ENCODE results near the gene DLD.
"Not testable (repeated sequence)": the region's sequence is repeated elsewhere in the genome, so short reads cannot be mapped to it uniquely, and the experiment has no call there.

DLD gene

DNA sequence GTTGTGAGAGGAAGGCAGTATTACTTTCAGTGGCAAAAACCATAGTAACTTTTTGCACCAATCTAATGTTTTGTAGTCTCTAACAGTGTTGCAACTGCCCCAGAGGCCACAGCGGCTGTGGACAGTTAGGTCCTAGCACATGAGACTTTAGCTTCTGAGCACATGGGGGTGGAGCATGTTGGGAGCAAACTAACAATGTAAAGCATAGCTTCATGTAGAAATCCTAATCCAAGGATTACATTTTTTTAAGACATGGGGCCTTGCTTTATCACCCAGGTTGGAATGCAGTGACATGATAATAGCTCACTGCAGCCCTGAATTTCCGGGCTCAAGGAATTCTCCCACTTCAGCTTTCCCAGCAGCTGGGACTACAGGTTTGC is 62.9 kb downstream of the DLD start:
- TF ChIP-seq, protein P1, sequence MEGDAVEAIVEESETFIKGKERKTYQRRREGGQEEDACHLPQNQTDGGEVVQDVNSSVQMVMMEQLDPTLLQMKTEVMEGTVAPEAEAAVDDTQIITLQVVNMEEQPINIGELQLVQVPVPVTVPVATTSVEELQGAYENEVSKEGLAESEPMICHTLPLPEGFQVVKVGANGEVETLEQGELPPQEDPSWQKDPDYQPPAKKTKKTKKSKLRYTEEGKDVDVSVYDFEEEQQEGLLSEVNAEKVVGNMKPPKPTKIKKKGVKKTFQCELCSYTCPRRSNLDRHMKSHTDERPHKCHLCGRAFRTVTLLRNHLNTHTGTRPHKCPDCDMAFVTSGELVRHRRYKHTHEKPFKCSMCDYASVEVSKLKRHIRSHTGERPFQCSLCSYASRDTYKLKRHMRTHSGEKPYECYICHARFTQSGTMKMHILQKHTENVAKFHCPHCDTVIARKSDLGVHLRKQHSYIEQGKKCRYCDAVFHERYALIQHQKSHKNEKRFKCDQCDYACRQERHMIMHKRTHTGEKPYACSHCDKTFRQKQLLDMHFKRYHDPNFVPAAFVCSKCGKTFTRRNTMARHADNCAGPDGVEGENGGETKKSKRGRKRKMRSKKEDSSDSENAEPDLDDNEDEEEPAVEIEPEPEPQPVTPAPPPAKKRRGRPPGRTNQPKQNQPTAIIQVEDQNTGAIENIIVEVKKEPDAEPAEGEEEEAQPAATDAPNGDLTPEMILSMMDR (IDR thresholded peaks at IDR 0.05; ENCODE audit: low read depth, low read length, missing control alignments) = no peak
- in situ Hi-C loops (cut with HindIII; ENCODE audit: low pct_ligation_motif_present, low sequenced_read_pairs) = no loop called here

DNA sequence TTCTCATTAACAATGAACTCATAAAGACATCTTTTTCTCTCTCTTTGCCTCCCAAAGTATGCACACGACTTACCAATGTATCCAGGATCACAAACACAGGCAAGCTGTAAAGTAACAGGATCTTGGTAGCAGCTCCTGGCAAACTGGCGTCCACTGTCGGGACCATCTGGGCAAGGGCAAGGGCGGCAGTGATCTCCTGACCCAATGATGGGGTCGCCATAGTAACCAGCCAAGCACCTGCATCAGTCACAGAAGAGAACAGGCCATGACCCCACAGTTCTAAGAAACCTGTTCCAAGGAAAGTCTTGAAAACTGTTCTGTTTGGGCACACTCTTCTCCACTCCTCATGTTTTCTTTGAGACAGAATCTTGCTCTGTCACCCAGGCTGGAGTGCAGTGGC is 64.4 kb downstream of the DLD start:
- H3K36me3 ChIP-seq (replicated peaks) = peaks cover 99% of the 10 kb centered on the region
- in situ Hi-C loops (cut with HindIII; ENCODE audit: low pct_ligation_motif_present, low sequenced_read_pairs) = no loop called here

More for the DNA sequence above, 62.9 kb downstream of the DLD start:
- Histone ChIP-seq H3K36me3 (replicated peaks) (peaks cover 93% of the 10 kb centered on the region), H3K4me3 (ENCODE audit: low read depth, low read length) (no peak overlapping the region), H3K27me3 (replicated peaks) (no peaks in the 10 kb centered on the region), H3K27ac (peak overlapping the region; percentile 38)
- DNase-seq = no peak

DNA sequence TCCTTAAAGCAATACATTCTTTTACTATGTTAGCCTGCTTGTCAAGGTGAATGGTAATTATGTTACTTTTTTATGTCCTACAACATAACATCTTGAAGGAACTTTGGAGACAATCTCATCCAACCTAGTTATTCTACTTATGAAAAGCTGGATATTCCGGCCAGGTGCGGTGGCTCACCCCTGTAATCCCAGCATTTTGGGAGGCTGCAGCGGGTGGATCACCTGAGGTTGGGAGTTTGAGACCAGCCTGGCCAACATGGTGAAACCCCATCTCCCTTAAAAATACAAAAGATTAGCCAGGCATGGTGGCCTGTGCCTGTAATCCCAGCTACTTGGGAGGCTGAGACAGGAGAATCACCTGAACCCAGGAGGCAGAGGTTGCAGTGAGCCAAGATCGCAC is 66.0 kb downstream of the DLD start:
- H3K4me3 ChIP-seq (ENCODE audit: low read depth, low read length); H3K27ac ChIP-seq; H3K27me3 ChIP-seq (replicated peaks); in situ Hi-C loops (cut with HindIII; ENCODE audit: low pct_ligation_motif_present, low sequenced_read_pairs); DNase-seq: not testable (repeated sequence)
- peaks cover 99% of the 10 kb centered on the region for H3K36me3 ChIP-seq (replicated peaks)

More for the DNA sequence above, 64.4 kb downstream of the DLD start:
- Histone ChIP-seq H3K27ac (no peak overlapping the region), H3K27me3 (replicated peaks) (no peaks in the 10 kb centered on the region), H3K4me3 (ENCODE audit: low read depth, low read length) (no peak overlapping the region)
- TF ChIP-seq, protein P1 (IDR thresholded peaks at IDR 0.05; ENCODE audit: low read depth, low read length, missing control alignments) = no peak
- DNase-seq = no peak

DNA sequence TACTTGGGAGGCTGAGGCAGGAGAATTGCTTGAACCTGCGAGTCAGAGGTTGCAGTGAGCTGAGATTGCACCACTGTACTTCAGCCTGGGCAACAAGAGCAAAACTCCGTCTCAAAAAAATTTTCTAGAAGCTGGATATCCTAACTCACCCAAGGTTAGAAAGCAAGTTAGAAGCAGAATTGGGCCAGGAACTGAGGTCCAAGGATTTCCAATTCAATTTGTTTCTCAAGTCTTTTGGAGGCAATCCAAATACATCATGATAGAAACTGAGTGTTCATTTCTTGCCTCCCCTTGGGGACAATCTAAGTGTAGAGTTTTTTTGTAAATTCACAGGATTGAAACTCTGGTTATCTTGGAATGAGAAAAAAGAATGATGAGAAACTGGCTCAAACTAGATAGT is 66.5 kb downstream of the DLD start:
- H3K36me3 ChIP-seq (replicated peaks) = peaks cover 99% of the 10 kb centered on the region
- TF ChIP-seq, protein P1 (IDR thresholded peaks at IDR 0.05; ENCODE audit: low read depth, low read length, missing control alignments) = no peak
- in situ Hi-C loops (cut with HindIII; ENCODE audit: low pct_ligation_motif_present, low sequenced_read_pairs) = no loop called here

DNA sequence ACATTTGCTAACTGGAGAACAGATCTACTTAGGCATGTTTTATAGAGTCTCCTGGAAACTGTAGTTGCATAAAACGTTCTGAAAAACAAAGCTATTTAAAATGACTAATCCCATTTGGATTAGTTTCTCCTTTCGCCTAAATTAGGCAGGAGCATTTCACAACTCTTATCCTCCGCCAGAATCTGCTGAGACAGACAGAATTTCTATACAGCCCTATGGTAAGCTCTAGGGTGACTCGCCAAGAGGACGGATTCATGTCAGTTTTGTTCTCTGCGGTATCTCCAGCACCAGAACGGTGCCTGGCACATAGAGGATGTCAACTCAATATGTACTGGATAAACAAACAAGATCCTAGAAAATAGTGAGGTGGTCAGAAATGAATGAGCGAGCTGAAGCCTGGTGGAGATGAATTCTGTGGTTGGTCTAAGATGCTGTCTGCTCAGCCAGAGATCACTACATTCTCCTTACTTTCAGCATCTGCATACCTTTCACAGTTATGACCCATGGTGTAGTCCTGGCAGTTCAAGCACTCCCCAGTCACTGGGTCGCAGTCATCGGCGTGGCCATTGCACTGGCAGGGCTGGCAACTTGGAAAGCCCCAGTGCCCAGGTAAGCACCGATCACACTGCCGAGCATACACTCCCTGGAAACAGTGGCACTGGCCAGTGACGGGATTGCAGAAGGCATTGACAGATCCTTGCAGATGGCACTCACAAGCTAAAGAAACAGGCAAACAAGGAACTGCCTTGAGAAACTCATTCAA is 68.0 kb downstream of the DLD start:
- H3K27me3 ChIP-seq (replicated peaks) = no peaks in the 10 kb centered on the region
- in situ Hi-C loops (cut with HindIII; ENCODE audit: low pct_ligation_motif_present, low sequenced_read_pairs) = no loop called here
- H3K36me3 ChIP-seq (replicated peaks) = peaks cover 99% of the 10 kb centered on the region
- TF ChIP-seq, protein P1 (IDR thresholded peaks at IDR 0.05; ENCODE audit: low read depth, low read length, missing control alignments) = no peak
- DNase-seq = peak; percentile 84
- H3K4me3 ChIP-seq (ENCODE audit: low read depth, low read length) = no peak overlapping the region
- H3K27ac ChIP-seq = peak overlapping the region; percentile 64

More for the DNA sequence above, 66.5 kb downstream of the DLD start:
- Histone ChIP-seq H3K27ac (no peak overlapping the region), H3K4me3 (ENCODE audit: low read depth, low read length) (no peak overlapping the region), H3K27me3 (replicated peaks) (no peaks in the 10 kb centered on the region)
- DNase-seq = no peak

DNA sequence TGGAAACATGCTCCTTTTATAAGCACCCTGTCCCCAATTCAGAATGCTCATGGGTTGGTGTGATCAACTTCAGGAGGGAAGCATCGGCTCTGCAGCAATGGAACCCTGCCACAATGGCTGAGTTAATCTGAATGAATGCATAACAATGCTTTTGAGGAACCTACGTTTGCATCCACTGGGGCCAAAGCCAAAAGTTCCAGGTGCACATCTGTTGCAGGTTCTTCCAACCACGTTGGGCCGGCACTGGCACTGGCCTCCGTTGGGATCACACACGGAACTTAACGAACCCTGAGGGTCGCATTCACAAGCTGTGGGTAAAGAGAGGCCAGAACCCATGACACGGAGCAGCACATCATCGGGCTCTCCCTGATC is 68.5 kb downstream of the DLD start:
- TF ChIP-seq, protein P1 (IDR thresholded peaks at IDR 0.05; ENCODE audit: low read depth, low read length, missing control alignments) = no peak
- Histone ChIP-seq H3K27me3 (replicated peaks) (no peaks in the 10 kb centered on the region), H3K27ac (peak overlapping the region; percentile 64), H3K36me3 (replicated peaks) (peaks cover 99% of the 10 kb centered on the region), H3K4me3 (ENCODE audit: low read depth, low read length) (no peak overlapping the region)
- no peak for DNase-seq
- in situ Hi-C loops (cut with HindIII; ENCODE audit: low pct_ligation_motif_present, low sequenced_read_pairs) = no loop called here

Data from brain microvascular endothelial cell (primary cell).